ENCODE measurements around the gene TMEM273.

Gene TMEM273

DNA sequence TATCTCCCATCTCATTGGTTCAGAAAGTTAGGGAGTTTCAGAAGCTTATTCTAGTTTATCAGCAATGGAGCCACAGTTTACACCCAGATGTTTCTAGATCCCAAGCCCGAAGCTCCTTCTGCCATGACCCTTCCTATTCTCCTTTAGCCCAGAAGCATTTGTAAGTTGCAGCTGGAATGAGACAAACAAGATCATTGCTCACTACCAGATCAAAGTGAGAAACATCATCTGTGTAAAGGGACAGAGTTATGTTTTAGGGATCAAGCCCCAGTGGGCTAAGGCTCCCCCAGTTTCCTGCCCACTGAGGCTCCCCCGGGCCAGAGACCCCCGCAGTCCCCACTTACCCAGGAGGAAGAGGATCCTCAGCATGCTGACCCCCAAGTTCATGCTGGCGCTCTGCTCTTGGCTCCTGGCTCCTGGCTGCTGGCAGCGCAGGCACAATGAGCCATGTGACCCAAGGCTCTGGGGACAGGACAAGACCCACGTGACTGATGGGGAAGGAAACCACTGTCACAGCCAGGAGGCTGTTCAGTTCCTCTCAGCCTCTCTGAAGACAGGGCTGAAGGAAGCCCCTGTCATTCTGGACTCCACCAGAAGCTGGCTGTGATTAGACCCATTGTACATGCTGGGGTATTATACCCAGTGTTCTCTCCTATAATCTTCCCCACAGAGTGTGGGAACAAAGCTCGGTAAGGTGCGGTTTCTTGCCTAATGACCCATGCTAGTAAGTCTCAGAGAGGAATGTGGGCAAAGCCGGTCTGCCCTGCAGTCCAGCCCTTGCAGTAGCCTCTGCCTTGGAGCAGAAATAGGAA is at the start of gene TMEM273:
Gene TMEM273 (minus strand): TSS at position 442 of the 812 bp plus-strand sequence. CDS start 55 bp downstream, at position 387.
- no peak for DNase-seq (ENCODE audit: low read depth in 1 of 2, low spot score in 1 of 2)

DNA sequence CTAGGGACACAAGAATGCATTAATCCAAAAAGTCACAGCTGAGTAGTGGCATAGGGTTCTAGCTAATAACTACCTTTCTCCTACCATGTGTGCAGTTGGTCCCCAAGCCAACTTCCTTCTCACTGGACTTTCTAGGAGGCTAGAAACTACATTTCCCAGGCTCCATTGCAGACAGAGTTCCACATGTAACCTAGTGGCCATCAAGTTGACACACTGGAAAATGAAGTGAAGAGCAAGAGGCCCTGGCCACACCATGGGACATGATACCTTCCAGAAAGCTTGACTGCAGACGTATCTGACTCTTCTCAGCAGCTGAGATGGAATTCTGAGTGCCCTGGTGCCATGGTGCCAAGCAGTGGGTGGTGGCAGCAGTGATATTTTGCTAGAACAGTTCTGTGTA is 49.8 kb upstream of the TMEM273 start:
- DNase-seq (ENCODE audit: low read depth in 1 of 2, low spot score in 1 of 2): no peak

GRCh38 chr10:49235392-49235791 is 47.2 kb upstream of the TMEM273 start:
- DNase-seq (ENCODE audit: low read depth in 1 of 2, low spot score in 1 of 2): no peak

DNA sequence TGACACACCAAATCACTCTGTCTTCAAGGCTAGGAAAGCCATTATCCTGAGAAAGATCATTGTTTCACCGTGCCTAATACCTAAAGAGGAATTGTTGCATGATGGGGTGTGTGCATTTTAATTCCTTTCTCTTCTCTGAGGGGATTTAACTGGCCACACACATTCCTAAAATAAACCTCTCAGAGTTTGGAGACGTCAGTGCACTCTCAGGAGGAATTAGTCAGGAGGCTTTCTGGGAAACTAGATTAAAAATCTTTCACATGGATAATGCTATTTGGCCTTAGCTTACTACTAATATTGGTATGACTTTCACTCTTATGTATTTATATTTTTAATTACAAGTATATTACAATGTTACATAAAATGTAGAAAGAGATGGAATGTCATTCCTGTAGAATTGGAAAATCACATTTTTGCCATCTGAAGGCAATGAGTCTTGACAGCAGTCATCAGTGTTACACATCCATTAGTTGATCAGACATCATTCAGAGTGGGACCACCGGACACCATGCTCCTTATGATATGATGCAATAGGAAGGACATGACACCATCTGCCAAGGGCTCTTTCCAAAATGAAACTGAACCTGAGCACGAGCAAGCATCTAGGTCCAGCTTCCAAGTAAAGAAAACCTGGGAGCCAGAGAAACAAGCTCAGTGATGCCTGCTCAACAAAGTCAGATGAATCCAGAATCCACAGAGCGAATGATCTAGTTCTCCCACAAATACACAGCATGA is 43.1 kb upstream of the TMEM273 start:
- no peak for DNase-seq (ENCODE audit: low read depth in 1 of 2, low spot score in 1 of 2)

DNA sequence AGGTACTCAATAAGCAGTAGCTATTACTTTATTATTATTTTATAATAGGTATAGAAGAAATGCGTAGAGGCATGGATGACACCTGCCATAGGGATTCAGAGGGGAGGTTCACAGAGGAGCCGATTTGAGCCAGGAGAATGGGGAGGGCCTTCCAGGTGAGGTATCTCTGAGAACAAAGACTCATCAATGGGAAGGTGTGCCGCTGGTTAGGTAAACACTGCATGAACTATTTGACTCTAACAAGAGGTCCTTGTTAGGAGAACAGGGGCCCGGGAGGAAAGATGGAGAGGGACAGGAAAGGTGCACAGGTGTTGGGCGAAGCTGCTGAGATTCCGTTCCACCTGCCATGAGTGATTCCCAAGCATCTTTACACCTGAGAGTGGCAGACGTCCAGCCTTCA is 41.8 kb upstream of the TMEM273 start:
- no peak for DNase-seq (ENCODE audit: low read depth in 1 of 2, low spot score in 1 of 2)

- DNase-seq (ENCODE audit: low read depth in 1 of 2, low spot score in 1 of 2): no peak
Measured at GRCh38 chr10:49228677-49229076, 40.5 kb upstream of the TMEM273 start.

DNA sequence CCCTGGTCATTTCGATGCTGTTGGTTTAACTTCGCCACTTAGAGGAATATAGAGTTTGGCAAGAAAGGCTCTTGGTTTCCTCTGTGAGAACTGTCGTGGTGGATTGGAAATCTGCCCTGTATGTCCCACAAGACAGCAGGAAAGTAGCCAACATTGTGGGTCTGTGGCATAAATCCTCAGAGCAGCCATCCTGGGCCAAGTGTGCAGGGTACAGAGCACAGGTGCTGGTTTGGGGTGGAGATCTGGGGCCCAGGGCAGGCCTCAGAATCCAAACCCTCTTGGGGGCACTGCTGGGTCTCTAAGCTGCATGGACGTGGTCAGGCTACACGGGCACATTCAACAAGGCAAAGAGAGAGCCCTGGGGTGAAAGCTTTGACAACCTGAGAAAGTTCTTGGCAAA is 39.2 kb upstream of the TMEM273 start:
- DNase-seq (ENCODE audit: low read depth in 1 of 2, low spot score in 1 of 2): no peak

DNA sequence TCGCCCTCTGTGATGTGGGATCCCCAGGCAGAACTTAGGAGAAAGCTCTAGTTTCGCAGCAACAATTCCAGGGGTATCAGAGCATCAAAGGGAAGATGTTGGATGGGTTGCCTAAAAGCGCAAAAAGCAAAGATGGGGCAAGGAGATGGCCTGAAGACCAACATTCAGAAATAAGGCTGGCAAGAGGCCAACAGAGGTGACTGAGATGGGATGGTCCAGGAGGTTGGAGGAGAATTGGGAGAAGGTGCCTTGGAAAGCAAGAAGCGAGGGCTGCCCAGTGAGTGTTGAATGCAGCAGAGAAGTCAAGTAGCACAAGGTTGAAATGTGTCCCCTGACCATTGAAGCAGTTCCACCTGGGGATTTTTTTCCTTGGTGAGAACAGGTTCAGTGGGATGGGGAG is 38.4 kb upstream of the TMEM273 start:
- DNase-seq (ENCODE audit: low read depth in 1 of 2, low spot score in 1 of 2): no peak

- no peak for DNase-seq (ENCODE audit: low read depth in 1 of 2, low spot score in 1 of 2)
Measured at GRCh38 chr10:49225218-49225876, 37.2 kb upstream of the TMEM273 start.

DNA sequence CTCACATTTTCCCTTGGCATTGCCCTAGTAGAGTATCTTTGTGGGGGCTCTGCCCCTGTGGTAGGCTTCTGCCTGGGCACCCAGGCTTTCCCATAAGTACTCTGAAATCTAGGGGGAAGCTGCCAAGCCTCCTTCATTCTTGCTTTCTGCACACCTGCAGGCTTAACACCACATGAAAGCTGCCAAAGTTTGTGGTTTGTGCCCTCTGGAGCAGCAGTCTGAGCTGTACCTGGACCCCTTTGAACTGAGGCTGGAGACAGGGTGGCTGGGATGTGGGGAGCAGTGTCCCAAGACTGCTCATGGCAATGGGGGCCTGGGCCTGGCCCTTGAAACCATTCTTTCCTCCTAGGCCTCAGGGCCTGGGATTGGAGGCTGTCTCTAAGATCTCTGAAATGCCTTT is 35.0 kb upstream of the TMEM273 start:
- DNase-seq (ENCODE audit: low read depth in 1 of 2, low spot score in 1 of 2): no peak

GRCh38 chr10:49222170-49222569 is 34.0 kb upstream of the TMEM273 start:
- DNase-seq (ENCODE audit: low read depth in 1 of 2, low spot score in 1 of 2): no peak

DNA sequence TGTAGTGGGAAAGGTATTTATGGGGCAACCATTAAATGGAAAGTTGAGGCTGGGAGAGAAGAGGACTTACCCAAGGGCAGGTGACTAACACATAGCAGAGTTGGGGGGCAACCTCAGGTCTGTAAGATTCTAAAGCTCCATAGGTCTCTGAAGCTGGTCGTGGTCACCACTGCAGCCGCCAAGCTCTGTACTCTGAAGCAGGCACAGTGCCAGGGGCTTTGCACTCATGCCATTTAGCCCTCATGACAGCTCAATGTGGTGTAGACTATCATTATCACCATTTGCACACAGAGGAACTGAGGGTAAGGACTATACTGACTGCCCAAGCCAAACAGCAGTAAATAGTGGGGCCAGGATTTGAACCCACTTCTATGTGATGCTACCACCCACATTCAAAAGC is 32.5 kb upstream of the TMEM273 start:
- DNase-seq (ENCODE audit: low read depth in 1 of 2, low spot score in 1 of 2): no peak

GRCh38 chr10:49220031-49220430 is 31.8 kb upstream of the TMEM273 start:
- no peak for DNase-seq (ENCODE audit: low read depth in 1 of 2, low spot score in 1 of 2)

GRCh38 chr10:49219248-49219647 is 31.1 kb upstream of the TMEM273 start:
- DNase-seq (ENCODE audit: low read depth in 1 of 2, low spot score in 1 of 2): no peak

DNA sequence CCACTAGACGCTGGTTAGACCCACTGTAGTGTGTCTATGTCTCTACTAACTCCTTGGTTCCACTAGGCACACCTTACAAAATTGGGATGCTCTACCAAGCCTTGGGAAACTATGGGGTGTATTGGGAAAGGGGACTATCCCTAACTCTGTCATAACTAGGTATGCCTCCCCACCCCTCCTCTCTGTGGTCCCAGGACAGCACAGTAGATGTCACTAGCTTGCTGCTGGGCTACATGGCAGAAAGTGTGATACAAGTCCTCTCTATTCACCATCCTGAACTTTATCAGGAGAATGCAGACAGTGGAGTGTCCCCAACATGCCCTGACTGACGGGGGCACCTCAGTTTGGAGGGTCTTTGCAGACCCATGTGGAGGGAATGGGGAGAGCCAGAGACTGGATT is 30.3 kb upstream of the TMEM273 start:
- no peak for DNase-seq (ENCODE audit: low read depth in 1 of 2, low spot score in 1 of 2)

DNA sequence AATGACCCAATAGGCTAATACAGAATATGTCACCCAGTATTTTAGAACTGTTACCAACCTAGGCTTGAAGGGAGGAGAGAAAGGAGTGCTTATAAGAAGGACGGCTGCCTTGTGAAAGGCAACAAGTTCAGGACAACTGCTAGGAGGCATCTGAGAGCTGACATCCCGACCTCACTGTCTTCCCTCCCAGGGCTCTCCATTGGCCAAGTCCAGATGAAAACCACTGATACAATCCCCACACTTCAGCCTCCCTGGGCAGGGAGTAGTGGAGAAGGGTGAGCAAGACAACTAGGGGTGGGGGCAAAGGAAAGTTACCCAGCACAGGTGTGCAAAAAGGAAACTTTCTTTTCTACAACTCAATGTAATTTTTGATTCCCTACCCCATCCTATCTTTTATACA is 29.5 kb upstream of the TMEM273 start:
- DNase-seq (ENCODE audit: low read depth in 1 of 2, low spot score in 1 of 2): no peak

DNA sequence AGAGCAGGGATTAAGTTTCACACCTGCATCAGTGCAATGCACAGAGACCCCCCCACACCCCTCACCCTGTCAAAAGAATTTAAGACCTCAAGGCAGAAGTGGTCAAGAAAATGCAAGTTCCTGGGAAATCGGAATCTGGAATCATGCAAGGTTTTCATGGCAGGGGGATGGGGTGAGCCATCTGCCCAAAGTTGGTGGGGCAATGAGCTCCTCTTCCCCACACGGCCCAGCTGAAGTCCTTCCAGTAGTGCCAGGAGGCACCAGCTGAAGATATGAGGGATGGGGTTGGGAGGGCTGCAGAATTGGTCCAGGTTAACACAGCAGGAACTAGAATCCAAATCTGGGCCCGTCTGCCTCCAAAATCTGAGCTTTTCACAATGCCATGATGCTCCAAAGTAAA is 25.0 kb upstream of the TMEM273 start:
- DNase-seq (ENCODE audit: low read depth in 1 of 2, low spot score in 1 of 2): no peak

DNA sequence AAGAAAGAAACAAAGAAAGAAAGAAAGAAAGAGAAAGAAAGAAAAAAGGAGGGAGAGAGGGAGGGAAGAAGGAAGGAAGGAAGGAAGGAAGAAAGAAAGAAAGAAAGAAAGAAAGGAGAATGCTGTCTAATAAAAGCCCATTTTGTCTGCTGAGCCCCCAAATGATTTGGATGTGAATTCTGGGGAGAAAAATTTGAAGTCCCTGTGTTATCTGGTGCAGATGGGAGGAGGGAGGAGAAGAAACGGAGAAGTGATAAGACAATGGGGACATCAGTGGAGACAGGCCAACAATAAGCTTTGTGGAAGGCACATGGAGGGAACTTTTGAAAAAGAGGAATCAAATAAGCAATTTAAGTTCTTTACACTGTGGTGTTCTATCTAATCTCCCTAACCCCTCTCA is 24.6 kb upstream of the TMEM273 start:
- no peak for DNase-seq (ENCODE audit: low read depth in 1 of 2, low spot score in 1 of 2)

DNA sequence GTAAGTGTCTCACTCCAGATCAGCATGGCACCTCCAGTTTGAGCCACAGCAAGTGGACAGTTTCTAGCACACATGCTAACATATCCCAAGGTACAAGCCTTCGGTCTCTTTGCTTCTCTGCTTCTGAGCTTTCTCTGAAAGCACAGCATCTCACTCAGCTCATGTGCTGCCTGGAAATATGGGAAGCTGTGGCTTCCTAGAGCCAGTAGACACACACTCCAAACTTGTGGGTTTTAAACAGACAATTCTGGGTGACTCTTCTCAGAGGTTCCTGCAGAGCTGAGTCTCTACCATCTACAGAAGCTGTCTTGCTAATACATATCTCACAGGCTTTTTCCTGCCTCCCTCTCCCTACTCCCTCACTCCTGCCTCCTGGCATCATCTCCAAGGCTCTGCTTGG is 23.9 kb upstream of the TMEM273 start:
- DNase-seq (ENCODE audit: low read depth in 1 of 2, low spot score in 1 of 2): no peak

DNA sequence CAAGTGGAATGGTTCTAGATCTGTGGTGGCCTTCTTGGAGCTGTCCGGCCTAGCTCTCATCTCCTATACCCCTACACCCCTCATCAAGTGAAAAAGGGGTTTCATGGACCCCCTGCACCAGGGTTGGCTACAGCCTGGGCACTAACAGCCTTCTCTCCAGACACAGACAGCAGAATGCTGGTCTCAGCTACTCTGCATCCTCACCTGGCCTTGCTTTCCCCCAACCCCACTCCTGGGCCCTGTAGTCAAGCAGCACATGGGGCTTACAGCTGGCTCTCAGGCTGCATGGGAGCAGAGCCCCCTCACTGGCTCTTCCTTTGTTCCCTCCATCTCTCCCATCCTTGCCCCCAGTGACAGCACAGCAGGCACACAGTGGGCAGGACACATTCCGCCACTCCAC is 20.8 kb upstream of the TMEM273 start:
- DNase-seq (ENCODE audit: low read depth in 1 of 2, low spot score in 1 of 2): no peak

- no peak for DNase-seq (ENCODE audit: low read depth in 1 of 2, low spot score in 1 of 2)
Measured at GRCh38 chr10:49207936-49208487, 19.8 kb upstream of the TMEM273 start.

DNA sequence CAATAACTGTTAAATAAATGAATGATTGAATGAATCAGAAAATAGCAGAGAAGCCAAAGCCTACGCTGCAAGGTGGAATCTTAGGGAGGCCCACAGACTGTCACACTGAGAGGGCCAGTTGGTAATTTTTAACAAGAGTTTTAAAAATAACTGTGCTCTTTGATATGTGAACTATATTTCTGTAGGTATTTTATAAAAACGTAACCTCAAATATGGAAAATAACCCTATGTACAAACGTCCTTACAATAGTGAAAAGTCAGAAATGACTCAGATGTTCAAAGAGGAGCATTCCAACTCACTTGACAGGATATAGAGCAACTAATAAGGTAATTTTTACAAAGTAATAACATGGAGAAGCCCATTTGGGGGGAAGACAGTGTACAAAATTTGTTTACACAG is 18.9 kb upstream of the TMEM273 start:
- no peak for DNase-seq (ENCODE audit: low read depth in 1 of 2, low spot score in 1 of 2)

All from activated T-helper 1 cell treated with anti-CD3 and anti-CD28 coated beads, Interleukin-2, amount 50 U/mL, for 16 hours (primary cell).